ENCODE results near the gene SLC17A1.
A peak's percentile ranks its signal among the peaks of the same experiment; 100 is the strongest.

The SLC17A1 gene

GRCh38 chr6:25830458-25830857 is 1.4 kb downstream of the SLC17A1 start:
- no peak for DNase-seq

- no peak for DNase-seq
Measured at GRCh38 chr6:25829375-25829774, 2.5 kb downstream of the SLC17A1 start.

GRCh38 chr6:25821341-25821740 is 10.5 kb downstream of the SLC17A1 start:
- DNase-seq, result no peak

- no peak for DNase-seq
Measured at GRCh38 chr6:25816252-25816651, 15.6 kb downstream of the SLC17A1 start.

- no peak for DNase-seq
Measured at GRCh38 chr6:25815194-25815593, 16.7 kb downstream of the SLC17A1 start.

- DNase-seq, result no peak
Measured at GRCh38 chr6:25804804-25805203, 27.0 kb downstream of the SLC17A1 start.

- DNase-seq, result no peak
Measured at GRCh38 chr6:25801436-25801835, 30.4 kb downstream of the SLC17A1 start.

GRCh38 chr6:25794784-25795183 is 37.1 kb downstream of the SLC17A1 start:
- no peak for DNase-seq

GRCh38 chr6:25793970-25794369 is 37.9 kb downstream of the SLC17A1 start:
- DNase-seq, result no peak

GRCh38 chr6:25792016-25792415 is 39.8 kb downstream of the SLC17A1 start:
- DNase-seq, result no peak

GRCh38 chr6:25789475-25789874 is 42.4 kb downstream of the SLC17A1 start:
- DNase-seq, result no peak

GRCh38 chr6:25788305-25788922 is 43.4 kb downstream of the SLC17A1 start:
- DNase-seq, result peak; percentile 58

- no peak for DNase-seq
Measured at GRCh38 chr6:25787428-25787827, 44.4 kb downstream of the SLC17A1 start.

GRCh38 chr6:25781134-25781533 is 50.7 kb downstream of the SLC17A1 start:
- DNase-seq, result no peak

GRCh38 chr6:25777856-25778649 is 53.8 kb downstream of the SLC17A1 start:
- DNase-seq, result no peak

GRCh38 chr6:25777031-25777430 is 54.8 kb downstream of the SLC17A1 start:
- peak; percentile 72 for DNase-seq

- no peak for DNase-seq
Measured at GRCh38 chr6:25774120-25774715, 57.6 kb downstream of the SLC17A1 start.

GRCh38 chr6:25769983-25770382 is 61.9 kb downstream of the SLC17A1 start:
- peak; percentile 38 for DNase-seq

GRCh38 chr6:25768566-25768965 is 63.3 kb downstream of the SLC17A1 start:
- no peak for DNase-seq

GRCh38 chr6:25764611-25765010 is 67.2 kb downstream of the SLC17A1 start:
- DNase-seq, result no peak

GRCh38 chr6:25757936-25758642 is 73.8 kb downstream of the SLC17A1 start:
- DNase-seq, result no peak

GRCh38 chr6:25756382-25757363 is 75.2 kb downstream of the SLC17A1 start:
- no peak for DNase-seq
